SHP77 (cell line): ENCODE results near the gene CCNL2.
"Not testable (repeated sequence)": the region's sequence is repeated elsewhere in the genome, so short reads cannot be mapped to it uniquely, and the experiment has no call there.

Experiments
- DNase-seq, 2 experiments: peaks; one replicate each; lab custom pipeline; 2025; lab: John Stamatoyannopoulos, UW

The CCNL2 gene

GRCh38 chr1:1432274-1432950 lies 33.3 kb upstream of the CCNL2 start:
- peak in 1 of 2 experiments; percentile 54 for DNase-seq

- peak; percentile 34 to 70 for DNase-seq
Observed at GRCh38 chr1:1431845-1432273, 32.7 kb upstream of the CCNL2 start.

- DNase-seq: peak in 1 of 2 experiments; percentile 53
Observed at GRCh38 chr1:1430992-1431844, 32.1 kb upstream of the CCNL2 start.

GRCh38 chr1:1430114-1430982 lies 31.2 kb upstream of the CCNL2 start:
- DNase-seq: peak; percentile 41 to 75

- peak; percentile 49 to 54 for DNase-seq
Observed at GRCh38 chr1:1429671-1430073, 30.5 kb upstream of the CCNL2 start.

GRCh38 chr1:1428967-1429366 lies 29.8 kb upstream of the CCNL2 start:
- not testable (repeated sequence) for DNase-seq

DNA sequence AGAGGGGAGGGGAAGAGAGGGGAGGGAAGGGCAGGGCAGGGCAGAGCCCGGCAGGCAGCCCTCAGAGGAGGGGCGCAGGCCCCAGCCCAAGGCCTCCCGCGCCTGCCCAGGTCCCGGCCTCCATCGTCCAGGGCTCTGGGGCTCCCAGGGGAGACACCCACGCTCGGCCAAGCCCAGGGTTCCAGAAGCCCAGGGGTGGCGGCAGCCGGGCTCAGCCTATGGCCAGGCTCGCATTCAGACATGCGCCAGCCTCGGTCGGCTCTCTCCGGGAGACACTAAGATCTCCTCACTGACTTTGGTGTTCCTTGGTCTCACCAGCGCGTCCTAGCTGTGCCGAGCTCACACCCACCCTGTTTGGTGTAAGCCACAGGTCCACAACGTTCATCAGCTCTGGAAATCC lies 29.0 kb upstream of the CCNL2 start:
- DNase-seq: no peak

DNA sequence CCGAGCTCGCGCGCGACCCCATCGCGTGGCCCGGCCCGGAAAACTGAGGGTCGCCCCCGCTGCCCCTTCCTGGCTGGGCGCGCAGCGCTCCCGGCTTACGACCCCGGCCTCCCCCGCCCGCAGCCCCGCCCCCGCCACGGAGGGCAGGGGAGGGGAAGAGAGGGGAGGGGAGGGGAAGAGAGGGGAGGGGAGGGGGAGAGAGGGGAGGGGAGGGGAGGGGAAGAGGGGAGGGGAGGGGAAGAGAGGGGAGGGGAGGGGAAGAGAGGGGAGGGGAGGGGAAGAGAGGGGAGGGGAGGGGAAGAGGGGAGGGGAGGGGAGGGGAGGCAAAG lies 28.6 kb upstream of the CCNL2 start:
- DNase-seq: no peak

GRCh38 chr1:1427106-1427819 lies 28.1 kb upstream of the CCNL2 start:
- no peak for DNase-seq

GRCh38 chr1:1426496-1427105 lies 27.5 kb upstream of the CCNL2 start:
- no peak for DNase-seq

GRCh38 chr1:1425753-1426495 lies 26.8 kb upstream of the CCNL2 start:
- DNase-seq: no peak

- no peak for DNase-seq
Observed at GRCh38 chr1:1425426-1425752, 26.3 kb upstream of the CCNL2 start.

DNA sequence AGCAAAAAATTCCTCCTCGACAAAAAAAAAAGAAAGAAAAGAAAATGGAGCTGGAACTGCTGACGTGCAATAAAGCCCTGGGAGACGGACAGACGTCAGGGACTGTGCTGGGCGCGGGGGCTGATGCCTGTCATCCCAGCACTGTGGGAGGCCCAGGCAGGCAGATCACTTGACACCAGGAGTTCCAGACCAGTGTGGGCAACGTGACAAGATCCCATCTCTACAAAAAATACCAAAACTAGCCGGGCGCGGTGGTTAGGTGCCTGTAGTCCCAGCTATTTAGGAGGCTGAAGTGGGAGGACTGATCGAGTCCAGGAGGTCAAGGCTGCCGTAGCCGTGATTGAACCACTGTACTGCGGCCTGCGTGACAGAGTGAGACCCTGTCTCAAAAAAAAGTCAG lies 25.6 kb upstream of the CCNL2 start:
- no peak for DNase-seq

DNA sequence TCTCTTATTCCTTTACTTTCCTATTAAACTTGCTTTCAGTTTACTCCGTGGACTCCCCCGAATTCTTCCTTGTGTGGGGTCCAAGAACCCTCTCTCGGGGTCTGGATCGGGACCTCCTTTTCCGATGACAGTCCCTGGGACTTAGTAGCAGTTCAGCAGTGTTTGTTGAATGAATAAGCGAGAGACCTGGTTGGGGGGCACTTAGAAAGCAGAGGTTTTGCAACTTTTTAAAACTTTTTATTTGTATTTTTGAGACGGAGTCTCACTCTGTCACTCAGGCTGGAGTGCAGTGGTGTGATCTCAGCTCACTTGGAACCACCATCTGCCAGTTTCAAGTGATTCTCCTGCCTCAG lies 24.1 kb upstream of the CCNL2 start:
- no peak for DNase-seq

- DNase-seq: no peak
Observed at GRCh38 chr1:1422465-1423244, 23.5 kb upstream of the CCNL2 start.

DNA sequence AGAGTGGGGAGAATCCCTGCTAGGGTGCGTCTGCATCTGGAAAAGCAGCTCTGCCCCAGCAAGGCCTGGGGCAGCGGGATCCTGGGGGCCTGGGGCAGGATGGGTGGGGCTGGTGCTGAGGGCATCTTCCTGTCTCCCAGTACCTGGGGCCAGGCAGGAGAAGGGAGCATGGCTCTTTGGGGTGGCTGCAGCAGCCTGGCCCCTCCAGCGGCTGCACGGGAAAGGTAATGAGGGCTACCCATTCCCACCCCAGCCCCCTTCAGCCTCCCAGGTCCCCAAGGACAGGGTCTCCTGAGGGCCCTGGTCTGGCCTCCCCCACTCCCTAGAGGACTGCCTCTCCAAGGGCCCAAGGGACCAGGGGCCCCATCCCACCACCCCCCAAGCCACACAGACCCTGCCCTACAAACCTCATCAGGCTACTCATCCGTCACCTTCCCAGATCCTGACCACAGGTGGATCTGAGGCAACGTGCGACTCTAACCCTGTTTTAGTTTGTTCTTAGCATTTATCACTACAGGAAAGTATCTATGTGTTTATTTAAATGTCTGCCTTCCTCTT lies 22.9 kb upstream of the CCNL2 start:
- DNase-seq: no peak

- DNase-seq: peak; percentile 79 to 88
Observed at GRCh38 chr1:1421147-1421906, 22.2 kb upstream of the CCNL2 start, which contains the start of gene ANKRD65. TSS of gene ANKRD65 (minus strand) at chr1:1421276. CDS start at chr1:1421005, 271 bp downstream.

GRCh38 chr1:1420654-1421141 lies 21.6 kb upstream of the CCNL2 start:
- no peak for DNase-seq
